OCI-M2 (cell line): ENCODE measurements around the gene ZBTB38.

Experiments
- DNase-seq: peaks from one replicate; lab custom pipeline; 2025; ENCODE audit not compliant: unreplicated experiment; lab: John Stamatoyannopoulos, UW

Gene ZBTB38

DNA sequence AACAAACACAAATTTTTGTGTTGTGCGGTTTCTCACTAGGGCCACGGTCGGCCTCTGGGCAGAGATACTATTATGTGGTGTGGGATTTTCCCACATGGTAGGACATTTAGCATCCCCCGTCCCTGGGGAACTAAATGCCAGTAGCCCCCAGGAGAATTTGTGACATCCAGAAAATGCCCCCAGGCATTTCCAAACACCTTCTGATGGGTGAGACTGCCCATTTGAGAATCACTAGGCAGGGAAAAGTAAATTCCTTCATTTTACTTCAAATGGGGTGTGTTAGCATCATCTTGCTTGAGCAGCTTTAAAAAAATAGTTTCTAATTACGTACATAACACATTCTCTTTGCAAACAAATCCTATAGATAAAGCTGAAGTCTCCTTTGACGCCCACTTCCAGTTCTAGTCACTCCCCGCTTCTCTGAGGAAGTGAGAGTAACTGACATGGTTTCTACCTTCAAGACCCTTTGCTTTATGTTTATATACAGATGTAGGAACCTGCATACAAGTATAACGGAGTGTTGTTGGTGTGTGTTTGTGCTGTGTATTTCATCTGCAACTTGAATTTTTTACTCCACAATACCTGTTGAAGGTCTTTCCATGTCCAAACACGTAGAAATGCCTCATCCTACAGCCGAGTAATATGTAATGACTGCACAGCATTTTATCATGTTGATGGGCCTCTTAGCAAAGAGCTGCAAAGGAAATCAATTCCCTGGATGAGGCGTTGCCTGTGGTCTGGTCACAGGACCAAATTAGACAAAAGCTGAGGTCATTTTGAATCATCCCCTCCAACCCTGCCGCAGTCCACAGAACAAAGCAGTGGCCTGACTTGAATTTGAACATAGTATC, 31.4 kb upstream of the ZBTB38 start:
- DNase-seq: no peak

- DNase-seq: no peak
Measured at GRCh38 chr3:141337523-141337854, 30.8 kb upstream of the ZBTB38 start.

DNA sequence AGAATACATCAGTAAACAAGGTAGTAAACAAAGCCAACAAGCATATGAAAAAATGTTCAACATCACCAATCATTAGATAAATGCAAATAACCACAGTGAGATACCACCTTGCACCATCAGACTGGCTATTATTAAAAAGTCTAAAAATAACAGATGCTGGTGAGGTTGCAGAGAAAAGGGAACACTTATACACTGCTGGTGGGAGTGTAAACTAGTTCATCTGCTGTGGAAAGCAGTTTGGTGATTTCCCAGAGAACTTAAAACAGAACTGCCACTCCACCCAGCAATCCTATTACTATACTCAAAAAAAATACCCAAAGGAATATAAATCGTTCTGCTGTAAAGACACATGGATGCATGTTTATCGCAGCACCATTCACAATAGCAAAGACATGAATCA, 30.3 kb upstream of the ZBTB38 start:
- no peak for DNase-seq

DNA sequence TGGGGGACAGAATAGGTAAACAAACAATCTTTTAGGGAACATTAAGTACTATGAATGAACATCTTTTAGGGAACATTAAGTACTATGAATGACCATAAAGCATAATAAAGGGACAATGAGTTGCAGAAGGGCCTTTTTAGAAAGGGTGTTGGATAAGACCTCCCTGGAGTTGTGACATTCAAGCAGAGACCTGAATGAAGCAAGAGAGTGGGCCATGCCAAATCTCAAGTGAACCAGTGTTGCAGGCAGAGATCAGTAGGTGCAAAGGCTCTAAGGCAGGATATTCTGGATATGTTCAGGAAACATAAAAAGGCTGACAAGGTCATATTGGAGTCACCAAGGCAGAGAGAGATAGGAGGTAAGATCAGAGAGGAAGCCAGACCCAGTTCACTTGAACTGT, 29.4 kb upstream of the ZBTB38 start:
- no peak for DNase-seq

- no peak for DNase-seq
Measured at GRCh38 chr3:141341536-141341935, 26.8 kb upstream of the ZBTB38 start.

GRCh38 chr3:141342386-141342785, 25.9 kb upstream of the ZBTB38 start:
- no peak for DNase-seq

GRCh38 chr3:141343077-141343476, 25.2 kb upstream of the ZBTB38 start:
- no peak for DNase-seq

DNA sequence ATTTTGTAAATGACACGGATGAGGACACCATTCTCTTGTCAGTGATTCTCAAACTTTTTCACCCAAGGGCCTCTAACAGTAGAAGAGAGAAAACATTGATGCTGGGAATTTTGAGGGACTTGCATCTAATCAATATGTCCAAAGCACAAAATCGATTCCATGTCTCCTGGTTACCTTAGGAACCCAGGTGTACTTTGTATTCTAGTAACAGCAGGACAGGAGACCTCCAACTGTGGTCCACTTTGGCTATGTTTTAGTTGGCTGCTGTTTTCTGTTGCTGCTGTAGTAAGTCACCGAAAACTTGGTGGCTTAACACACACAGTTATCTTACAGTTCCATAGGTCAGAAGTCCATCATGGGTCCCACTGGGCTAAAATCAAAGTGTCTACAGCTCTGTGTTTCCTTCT, 24.4 kb upstream of the ZBTB38 start:
- no peak for DNase-seq

DNA sequence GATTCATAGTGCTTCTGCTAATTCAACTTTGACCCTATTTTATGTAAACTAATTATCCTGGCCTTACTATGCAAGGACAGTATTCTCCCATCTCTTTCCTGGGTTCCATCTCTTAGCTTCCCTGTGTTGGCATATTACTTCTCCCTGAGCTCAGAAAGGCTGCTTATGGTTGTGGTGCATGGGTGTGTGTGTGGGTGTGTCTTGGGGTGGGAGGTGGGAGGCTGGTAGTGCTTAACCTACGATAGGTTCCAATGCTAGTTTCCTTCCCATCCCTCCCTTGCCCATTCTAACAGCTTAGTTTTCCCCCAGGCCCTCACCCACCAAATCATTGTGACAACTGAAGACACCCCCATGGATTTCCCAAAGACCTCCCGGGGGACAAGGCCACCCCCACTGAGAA, 22.8 kb upstream of the ZBTB38 start:
- no peak for DNase-seq

GRCh38 chr3:141346007-141346406, 22.3 kb upstream of the ZBTB38 start:
- DNase-seq: no peak

- DNase-seq: no peak
Measured at GRCh38 chr3:141346418-141346817, 21.9 kb upstream of the ZBTB38 start.

DNA sequence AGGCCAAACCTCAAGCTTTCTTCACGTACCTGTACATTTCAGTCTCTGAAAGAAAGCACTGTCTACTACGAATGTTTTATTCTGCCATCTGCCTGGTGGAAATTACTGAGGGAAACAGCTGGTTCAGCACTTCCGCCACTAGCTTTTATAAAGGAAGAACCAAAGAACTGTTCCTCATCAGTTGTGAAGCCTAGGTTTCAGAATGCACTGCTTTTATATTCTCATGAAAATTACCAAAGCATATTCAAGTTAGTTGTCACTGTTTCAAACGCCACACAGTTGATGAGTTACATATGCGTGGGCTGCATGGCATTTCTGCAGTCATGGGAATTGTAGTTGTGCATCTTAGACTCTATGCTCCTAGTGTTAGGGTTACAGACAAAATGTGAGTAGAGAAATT, 21.5 kb upstream of the ZBTB38 start:
- DNase-seq: no peak

- no peak for DNase-seq
Measured at GRCh38 chr3:141348837-141349236, 19.5 kb upstream of the ZBTB38 start.

DNA sequence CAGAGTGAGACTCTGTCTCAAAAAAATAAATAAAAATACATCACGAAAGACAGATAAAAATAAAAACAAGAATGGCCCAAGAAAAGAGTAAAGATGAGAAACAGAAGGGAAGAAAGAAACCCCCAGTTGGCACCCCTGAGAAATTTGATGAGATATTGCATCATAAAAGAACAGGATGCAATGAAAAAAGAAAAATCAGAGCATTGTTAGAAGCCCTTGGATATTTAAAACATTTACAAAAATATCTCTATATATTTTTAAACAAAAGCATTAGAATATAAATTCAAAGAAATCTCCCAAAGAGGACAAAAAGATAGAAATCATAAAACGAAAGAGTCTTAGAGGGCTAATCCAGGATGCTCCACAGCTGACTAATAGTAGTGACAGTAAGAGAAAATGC, 18.6 kb upstream of the ZBTB38 start:
- DNase-seq: no peak

GRCh38 chr3:141350666-141351065, 17.6 kb upstream of the ZBTB38 start:
- DNase-seq: no peak

GRCh38 chr3:141352262-141352984, 15.9 kb upstream of the ZBTB38 start:
- no peak for DNase-seq

DNA sequence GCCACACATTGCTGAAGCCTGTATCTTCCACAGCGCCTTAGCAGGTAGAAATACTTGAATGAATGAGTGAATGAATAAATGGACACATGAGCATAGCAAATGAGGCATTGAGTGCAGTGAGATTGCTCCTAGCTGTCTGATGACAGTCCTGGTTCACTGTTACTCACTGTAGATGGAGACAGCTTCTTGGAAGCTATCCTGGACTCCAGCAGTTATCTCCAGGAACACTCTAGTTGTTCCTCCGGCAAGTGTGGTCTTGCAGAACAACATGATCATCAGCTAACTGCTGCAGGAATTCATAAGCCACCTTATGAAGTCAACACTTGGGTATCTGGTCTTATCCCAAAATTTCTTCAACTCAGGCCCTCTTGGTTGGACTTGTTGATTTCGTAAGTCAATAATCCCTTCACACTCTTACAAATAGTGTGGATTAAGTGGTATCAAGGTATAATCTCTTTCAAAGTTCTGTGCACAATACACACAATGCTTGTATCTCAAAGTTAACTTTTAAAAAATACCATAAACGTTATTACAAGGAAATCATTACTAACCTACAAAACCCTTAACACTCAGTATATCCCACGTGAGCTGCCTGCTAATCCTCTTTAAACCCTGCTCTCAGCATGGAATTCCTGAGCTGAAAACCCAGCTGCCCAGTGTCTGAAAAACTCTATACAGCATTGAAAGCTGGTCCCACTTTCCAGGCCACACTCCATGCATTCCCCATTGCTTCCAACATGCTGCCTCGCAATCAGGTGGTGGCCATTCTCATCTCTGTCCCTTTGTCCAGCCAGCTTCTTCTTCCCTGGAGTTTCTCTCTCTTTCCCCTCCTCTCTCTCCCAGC, 14.4 kb upstream of the ZBTB38 start:
- no peak for DNase-seq

DNA sequence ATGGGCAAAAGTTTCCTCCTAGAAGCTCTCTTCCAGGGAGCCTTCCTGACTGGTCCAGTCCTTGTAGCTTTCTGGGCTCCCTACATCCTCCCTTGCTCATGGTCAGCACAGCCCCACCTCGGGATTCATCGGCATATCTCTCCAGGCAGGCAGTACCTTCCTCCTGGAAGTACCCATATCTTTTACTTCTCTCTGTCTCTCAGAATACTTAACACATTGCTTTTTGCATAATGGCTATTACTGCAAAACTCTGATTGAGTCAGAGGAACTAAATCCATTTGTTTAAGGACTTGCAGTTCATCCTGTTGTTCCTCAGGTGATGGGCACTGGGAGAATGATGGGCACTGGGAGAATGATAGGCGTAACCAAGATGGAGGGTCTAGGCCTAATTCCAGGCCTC, 13.8 kb upstream of the ZBTB38 start:
- no peak for DNase-seq

GRCh38 chr3:141355242-141355641, 13.1 kb upstream of the ZBTB38 start:
- DNase-seq: no peak

GRCh38 chr3:141356046-141356445, 12.3 kb upstream of the ZBTB38 start:
- no peak for DNase-seq

- no peak for DNase-seq
Measured at GRCh38 chr3:141360888-141361598, 7.3 kb upstream of the ZBTB38 start.
